Thyroid gland (tissue), 4 donors: ENCODE measurements around the gene FAXDC2. TPM values are rescaled to one million over a fixed set of nuclear protein-coding genes. Genes with fewer than 3 reads are reported as not detected.
A peak's percentile ranks its signal among the peaks of the same experiment; 100 is the strongest.
"Not testable (repeated sequence)": the region's sequence is repeated elsewhere in the genome, so short reads cannot be mapped to it uniquely, and the experiment has no call there.

Experiments
- DNase-seq, 2 donors: peaks; one replicate each; pipeline ENCODE4 v3.0.0-alpha.2; 2019
- H3K27ac ChIP-seq, 3 donors: fragments of 200-600 bp; sonication (generic); 1 replicate in 2 of 3; 2 replicates in 1 of 3; pipeline ENCODE4 v1.5.1; 2016 to 2019; ENCODE audit warnings: mild to moderate bottlenecking in 1 of 3, moderate library complexity in 1 of 3
- H3K27me3 ChIP-seq: fragments of 200-600 bp; sonication (generic); one replicate; pipeline ENCODE4 v1.5.1; 2019
- H3K36me3 ChIP-seq, 2 donors: fragments of 200-600 bp; sonication (generic); one replicate each; pipeline ENCODE4 v1.5.1; 2016 to 2019
- H3K4me1 ChIP-seq, 2 donors: fragments of 200-600 bp; sonication (generic); one replicate each; pipeline ENCODE4 v1.5.1; 2017 to 2019
- H3K4me3 ChIP-seq, 3 donors: fragments of 200-600 bp; sonication (generic); replicated peaks in 1 of 3; 1 replicate in 2 of 3; 2 replicates in 1 of 3; pipeline ENCODE4 v1.5.1; 2016; ENCODE audit warnings: mild to moderate bottlenecking in 1 of 3
- H3K9me3 ChIP-seq: fragments of 200-600 bp; sonication (generic); one replicate; pipeline ENCODE4 v1.5.1; 2017
- CTCF ChIP-seq, 6 experiments: fragments of 200-600 bp in 3 of 6; fragments of 450-650 bp in 3 of 6; sonication (generic) in 3 of 6; IDR thresholded peaks; one replicate each; pipeline ENCODE4 v1.5.1; 2016 to 2019; ENCODE audit warnings: antibody characterized with exemption in 6 of 6, mild to moderate bottlenecking in 2 of 6, inconsistent platforms in 1 of 6, moderate library complexity in 1 of 6
- POLR2A ChIP-seq, 2 donors: fragments of 450-650 bp; IDR thresholded peaks; one replicate each; pipeline ENCODE4 v1.6.1; 2017; ENCODE audit warnings: antibody characterized with exemption in 2 of 2, mild to moderate bottlenecking in 2 of 2, moderate library complexity in 1 of 2
- WGBS, 2 donors: methylation state at CpG; one replicate each; pipeline ENCODE4 v1.1.5; 2017; 5-methylcytosine and 5-hydroxymethylcytosine counted together
- intact Hi-C: fragments of 100-400 bp; cut with DNase I; formaldehyde crosslinking; loops from one replicate; pipeline ENCODE4 v1.15.1; 2023
- total RNA-seq, 4 donors: library from RNA; depleted of rRNA; stranded (reverse); fragments of >200 nt; gene quantifications; one replicate each; pipeline ENCODE4 v1.2.3, GENCODE V29; 2016

FAXDC2 gene
- total RNA-seq, 4 donors from 2014 or later: 47.0 to 148 (median 52.9) TPM

GRCh38 chr5:154834053-154834452 lies 16.4 kb downstream of the FAXDC2 start:
- H3K27ac ChIP-seq: no peak overlapping the region
- 86 to 92% methylated on average over 1 of the region's 1 CpG for whole genome bisulfite sequencing, 2 donors
- no peaks in the 10 kb centered on the region for H3K9me3 ChIP-seq
- peaks cover 9 to 30% of the 10 kb centered on the region in 2 donors for H3K4me1 ChIP-seq
- intact Hi-C loops: no loop called here
- H3K4me3 ChIP-seq: no peak overlapping the region
- TF ChIP-seq POLR2A (IDR thresholded peaks at IDR 0.05): no peak
- TF ChIP-seq CTCF (IDR thresholded peaks at IDR 0.05): no peak
- peaks cover 3 to 13% of the 10 kb centered on the region in 2 donors for H3K36me3 ChIP-seq
- no peak for DNase-seq
- H3K27me3 ChIP-seq: no peaks in the 10 kb centered on the region

- DNase-seq, H3K9me3 ChIP-seq, intact Hi-C loops, H3K27ac ChIP-seq, H3K4me3 ChIP-seq, H3K27me3 ChIP-seq, H3K36me3 ChIP-seq: not testable (repeated sequence)
- 93 to 97% methylated on average over 3 of the region's 3 CpGs for WGBS, 2 donors
- H3K4me1 ChIP-seq: peaks cover 9 to 33% of the 10 kb centered on the region in 2 donors
These were observed 17.6 kb downstream of the FAXDC2 start for GRCh38 chr5:154832804-154833203.

GRCh38 chr5:154831451-154831850 lies 19.0 kb downstream of the FAXDC2 start:
- Histone ChIP-seq H3K27ac (peak overlapping the region in 1 of 3 donors; percentile 4), H3K27me3 (no peaks in the 10 kb centered on the region), H3K36me3 (peaks cover 0 to 4% of the 10 kb centered on the region in 2 donors), H3K4me1 (peaks cover 9 to 33% of the 10 kb centered on the region in 2 donors), H3K9me3 (no peaks in the 10 kb centered on the region), H3K4me3 (no peak overlapping the region)
- peak; percentile 53 to 58 for DNase-seq
- intact Hi-C loops: no loop called here
- WGBS, 2 donors: 61 to 62% methylated on average over 7 of the region's 7 CpGs
- no peak for TF ChIP-seq POLR2A (IDR thresholded peaks at IDR 0.05)
- no peak for TF ChIP-seq CTCF (IDR thresholded peaks at IDR 0.05)

- peak overlapping the region in 1 of 3 donors; percentile 4 for H3K27ac ChIP-seq
- no peak for TF ChIP-seq POLR2A (IDR thresholded peaks at IDR 0.05)
- H3K27me3 ChIP-seq: no peaks in the 10 kb centered on the region
- peaks cover 8 to 26% of the 10 kb centered on the region in 2 donors for H3K4me1 ChIP-seq
- intact Hi-C loops: no loop called here
- DNase-seq: no peak
- peaks cover 0 to 4% of the 10 kb centered on the region in 2 donors for H3K36me3 ChIP-seq
- no peak overlapping the region for H3K4me3 ChIP-seq
- 96 to 98% methylated on average over 4 of the region's 4 CpGs for WGBS, 2 donors
- no peaks in the 10 kb centered on the region for H3K9me3 ChIP-seq
These were observed 19.8 kb downstream of the FAXDC2 start for GRCh38 chr5:154830596-154830995.

GRCh38 chr5:154830219-154830595 lies 20.2 kb downstream of the FAXDC2 start:
- Histone ChIP-seq H3K27ac (peak overlapping the region in 2 of 3 donors; percentile 4 to 46), H3K4me3 (no peak overlapping the region), H3K9me3 (no peaks in the 10 kb centered on the region), H3K4me1 (peaks cover 4 to 22% of the 10 kb centered on the region in 2 donors), H3K36me3 (peaks cover 0 to 4% of the 10 kb centered on the region in 2 donors), H3K27me3 (no peaks in the 10 kb centered on the region)
- WGBS, 2 donors: 90 to 93% methylated on average over 7 of the region's 7 CpGs
- DNase-seq: no peak
- intact Hi-C loops: no loop called here
- no peak for TF ChIP-seq POLR2A (IDR thresholded peaks at IDR 0.05)
- TF ChIP-seq CTCF (IDR thresholded peaks at IDR 0.05): no peak

GRCh38 chr5:154829589-154830218 lies 20.7 kb downstream of the FAXDC2 start:
- Histone ChIP-seq H3K27ac (peak overlapping the region in 1 of 3 donors; percentile 46), H3K4me1 (peaks cover 0 to 17% of the 10 kb centered on the region in 2 donors)

More at GRCh38 chr5:154829589-154830218, 20.7 kb downstream of the FAXDC2 start:
- H3K9me3 ChIP-seq: no peaks in the 10 kb centered on the region
- H3K4me3 ChIP-seq: no peak overlapping the region
- peaks cover 0 to 4% of the 10 kb centered on the region in 2 donors for H3K36me3 ChIP-seq
- no peaks in the 10 kb centered on the region for H3K27me3 ChIP-seq
- no peak for DNase-seq
- intact Hi-C loops: no loop called here
- TF ChIP-seq POLR2A (IDR thresholded peaks at IDR 0.05) (no peak), CTCF (IDR thresholded peaks at IDR 0.05) (no peak)
- 76 to 80% methylated on average over 4 of the region's 4 CpGs for WGBS, 2 donors
